Spleen (tissue), 11 donors: ENCODE data around the gene KIAA1217. TPM values are rescaled to one million over a fixed set of nuclear protein-coding genes. Genes with fewer than 3 reads are reported as not detected.

Source experiments
- DNase-seq: peaks from one replicate; pipeline ENCODE4 v3.0.0-alpha.2; 2020
- H3K27ac ChIP-seq, 8 donors: fragments of 200-600 bp; sonication (generic) in 7 of 8; 1 replicate in 4 of 8; 2 replicates in 4 of 8; pipeline versions ENCODE4 v1.5.0 to v1.8.0; 2016 to 2021; ENCODE audit warnings: inconsistent platforms in 4 of 8, mild to moderate bottlenecking in 4 of 8, moderate library complexity in 1 of 8
- H3K27me3 ChIP-seq, 7 donors: fragments of 200-600 bp; sonication (generic) in 6 of 7; replicated peaks in 1 of 7; 1 replicate in 4 of 7; 2 replicates in 3 of 7; pipeline versions ENCODE4 v1.5.0 to v1.8.0; 2016 to 2021; ENCODE audit warnings: inconsistent platforms in 3 of 7, mild to moderate bottlenecking in 1 of 7
- H3K36me3 ChIP-seq, 6 donors: fragments of 200-600 bp; sonication (generic) in 5 of 6; 1 replicate in 4 of 6; 2 replicates in 2 of 6; pipeline versions ENCODE4 v1.5.0 to v1.8.0; 2016 to 2021; ENCODE audit warnings: inconsistent platforms in 2 of 6
- H3K4me1 ChIP-seq, 6 donors: fragments of 200-600 bp; sonication (generic) in 5 of 6; 1 replicate in 3 of 6; 2 replicates in 3 of 6; pipeline versions ENCODE4 v1.5.0 to v1.8.0; 2016 to 2021; ENCODE audit warnings: inconsistent platforms in 3 of 6
- H3K4me3 ChIP-seq, 8 donors: fragments of 200-600 bp; sonication (generic) in 7 of 8; 1 replicate in 4 of 8; 2 replicates in 4 of 8; pipeline versions ENCODE4 v1.5.0 to v1.8.0; 2016 to 2021; ENCODE audit warnings: inconsistent platforms in 4 of 8, mild to moderate bottlenecking in 4 of 8, moderate library complexity in 2 of 8
- H3K9me3 ChIP-seq, 8 donors: fragments of 200-600 bp; sonication (generic) in 7 of 8; 1 replicate in 4 of 8; 2 replicates in 4 of 8; pipeline versions ENCODE4 v1.5.0 to v1.8.0; 2016 to 2021; ENCODE audit warnings: inconsistent platforms in 4 of 8
- POLR2A ChIP-seq, 3 donors: fragments of 450-650 bp; IDR thresholded peaks; one replicate each; pipeline ENCODE4 v1.5.1; 2017; ENCODE audit warnings: antibody characterized with exemption in 3 of 3, mild to moderate bottlenecking in 1 of 3
- POLR2AphosphoS5 ChIP-seq, 3 donors: sonication (generic); formaldehyde crosslinking; IDR thresholded peaks; one replicate each; pipeline ENCODE4 v1.5.1; 2017; ENCODE audit warnings: antibody characterized with exemption in 3 of 3
- WGBS, 5 donors: extraction: QIAGEN DNeasy Blood & Tissue Kit in 3 of 5; methylation state at CpG; one replicate each; pipeline versions ENCODE4 v1.1.5 to v1.1.7; 2013 to 2018; 5-methylcytosine and 5-hydroxymethylcytosine counted together
- intact Hi-C: fragments of 100-400 bp; cut with DNase I; formaldehyde crosslinking; loops from one replicate; pipeline ENCODE4 v1.15.0; 2023; ENCODE audit warnings: low total_unique reads
- polyA plus RNA-seq, 3 donors: library from polyadenylated mRNA; stranded (reverse); fragments of 200-250 nt; gene quantifications; one replicate each; pipeline ENCODE4 v1.2.1, GENCODE V29; 2013
- total RNA-seq, 7 donors: library from RNA; depleted of rRNA in 3 of 7; stranded (reverse); fragments of >200 nt in 3 of 7; fragmentation: NEBNext Ultra II Directional in 4 of 7; extraction: Animal tissue kit (Norgen Biotek cat#: 25700) in 4 of 7; gene quantifications; one replicate each; pipeline versions ENCODE4 v1.1.0 to v1.2.1, GENCODE V29; 2016 to 2021
- TF ChIP-seq, protein P1 (sequence below), 11 experiments: fragments of 200-600 bp in 7 of 11; fragments of 450-650 bp in 4 of 11; sonication (generic) in 4 of 11; IDR thresholded peaks in 8 of 11; conservative IDR thresholded peaks in 3 of 11; 1 replicate in 7 of 11; 2 replicates in 4 of 11; pipeline versions ENCODE4 v1.4.0 to v1.8.0; 2016 to 2021; ENCODE audit warnings: antibody characterized with exemption in 11 of 11, inconsistent platforms in 4 of 11, mild to moderate bottlenecking in 1 of 11
- donor health status: healthy with polysubstance abuse.
- donor health status: DM: no; HTN: no; CAD: no; lungs with moderate emphysema.
- donor health status: DM: no; HTN: no; CAD: no.
- donor health status: Bipolar disorder and iron deficiency.
- donor health status: healthy.
- donor health status: DM: no; HTN: no; CAD: no.
- donor health status: DM: yes; HTN: yes; CAD: no.

KIAA1217 gene
- total and polyA plus RNA-seq, 10 donors: 2.2 to 40.7 (median 21.4) TPM

DNA sequence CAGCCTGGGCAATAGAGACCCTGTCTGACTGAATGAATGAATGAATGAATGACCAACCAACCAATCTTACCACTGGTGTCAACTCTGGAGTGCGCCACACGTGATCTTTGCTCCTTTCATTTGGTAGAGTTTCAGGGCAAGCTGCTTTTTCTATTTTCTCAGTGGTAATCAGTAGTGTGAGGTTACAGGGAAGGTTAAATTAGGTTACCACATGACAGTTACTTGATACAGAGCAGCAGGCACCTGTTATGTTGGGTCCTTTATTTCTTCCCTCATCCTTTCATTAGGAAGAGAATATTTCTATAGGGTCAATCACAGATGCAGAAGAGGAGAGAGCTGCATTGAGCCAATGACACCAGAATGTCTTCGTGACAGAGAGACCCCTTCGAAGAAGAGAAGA is 167.8 kb downstream of the KIAA1217 start:
- TF ChIP-seq POLR2A (IDR thresholded peaks at IDR 0.05) (no peak), POLR2AphosphoS5 (IDR thresholded peaks at IDR 0.05) (no peak)
- TF ChIP-seq, protein P1, sequence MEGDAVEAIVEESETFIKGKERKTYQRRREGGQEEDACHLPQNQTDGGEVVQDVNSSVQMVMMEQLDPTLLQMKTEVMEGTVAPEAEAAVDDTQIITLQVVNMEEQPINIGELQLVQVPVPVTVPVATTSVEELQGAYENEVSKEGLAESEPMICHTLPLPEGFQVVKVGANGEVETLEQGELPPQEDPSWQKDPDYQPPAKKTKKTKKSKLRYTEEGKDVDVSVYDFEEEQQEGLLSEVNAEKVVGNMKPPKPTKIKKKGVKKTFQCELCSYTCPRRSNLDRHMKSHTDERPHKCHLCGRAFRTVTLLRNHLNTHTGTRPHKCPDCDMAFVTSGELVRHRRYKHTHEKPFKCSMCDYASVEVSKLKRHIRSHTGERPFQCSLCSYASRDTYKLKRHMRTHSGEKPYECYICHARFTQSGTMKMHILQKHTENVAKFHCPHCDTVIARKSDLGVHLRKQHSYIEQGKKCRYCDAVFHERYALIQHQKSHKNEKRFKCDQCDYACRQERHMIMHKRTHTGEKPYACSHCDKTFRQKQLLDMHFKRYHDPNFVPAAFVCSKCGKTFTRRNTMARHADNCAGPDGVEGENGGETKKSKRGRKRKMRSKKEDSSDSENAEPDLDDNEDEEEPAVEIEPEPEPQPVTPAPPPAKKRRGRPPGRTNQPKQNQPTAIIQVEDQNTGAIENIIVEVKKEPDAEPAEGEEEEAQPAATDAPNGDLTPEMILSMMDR (IDR thresholded peaks at IDR 0.05 in 8 of 11, conservative IDR thresholded peaks at IDR 0.05 in 3 of 11): no peak
- DNase-seq: no peak
- Histone ChIP-seq H3K4me3 (no peak overlapping the region), H3K4me1 (no peaks in the 10 kb centered on the region), H3K27me3 (no peaks in the 10 kb centered on the region), H3K36me3 (no peaks in the 10 kb centered on the region), H3K27ac (no peak overlapping the region), H3K9me3 (peaks cover 0 to 7% (median 0%) of the 10 kb centered on the region in 8 donors)
- intact Hi-C loops: no loop called here
- 80 to 94% (median 92%) methylated on average over 4 of the region's 4 CpGs for WGBS, 5 donors

DNA sequence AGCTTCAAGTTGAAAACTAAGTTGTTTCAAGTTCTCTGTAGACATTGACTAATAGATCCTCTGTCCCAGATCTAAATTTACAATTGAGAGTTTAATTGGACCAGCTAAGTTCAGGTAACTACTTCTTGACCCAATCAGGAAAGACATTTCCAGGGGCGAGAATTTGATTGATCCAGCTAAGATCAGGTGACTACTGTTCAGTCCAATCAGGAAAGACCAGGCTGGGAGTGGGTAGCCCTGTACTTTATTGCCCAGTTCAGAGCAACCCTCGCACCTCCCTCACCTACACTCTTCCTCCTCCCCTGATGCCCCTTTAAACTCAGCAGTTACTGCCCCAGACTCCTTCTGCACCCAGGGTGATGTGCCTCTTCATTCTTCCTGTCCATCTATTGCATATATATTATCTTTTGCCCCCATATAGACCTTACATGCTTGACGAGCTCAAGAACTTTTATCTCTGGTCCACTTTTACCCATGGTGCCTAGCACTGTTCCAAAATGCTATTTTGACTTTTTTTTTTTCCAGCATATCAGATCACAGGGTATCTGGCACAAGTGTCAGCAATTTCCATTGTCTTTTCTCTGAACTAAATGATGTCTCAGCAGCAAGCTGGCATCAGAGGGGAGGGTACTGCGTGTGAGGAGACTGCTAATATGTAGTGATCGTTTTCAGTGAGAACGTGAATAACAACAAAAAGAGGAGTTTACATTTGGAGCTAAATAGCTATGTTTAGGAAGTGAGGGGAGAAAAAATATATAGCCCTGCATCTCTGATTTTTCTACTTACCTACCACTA is 169.4 kb downstream of the KIAA1217 start:
- Histone ChIP-seq H3K36me3 (no peaks in the 10 kb centered on the region), H3K9me3 (no peaks in the 10 kb centered on the region), H3K4me3 (no peak overlapping the region), H3K27me3 (peaks cover 0 to 3% (median 0%) of the 10 kb centered on the region in 7 donors), H3K27ac (no peak overlapping the region), H3K4me1 (peaks cover 0 to 4% (median 0%) of the 10 kb centered on the region in 6 donors)
- 73 to 90% (median 83%) methylated on average over 6 of the region's 6 CpGs for WGBS, 5 donors
- TF ChIP-seq, protein P1 (IDR thresholded peaks at IDR 0.05 in 8 of 11, conservative IDR thresholded peaks at IDR 0.05 in 3 of 11): no peak
- TF ChIP-seq POLR2A (IDR thresholded peaks at IDR 0.05) (no peak), POLR2AphosphoS5 (IDR thresholded peaks at IDR 0.05) (no peak)
- no peak for DNase-seq
- intact Hi-C loops: no loop called here

DNA sequence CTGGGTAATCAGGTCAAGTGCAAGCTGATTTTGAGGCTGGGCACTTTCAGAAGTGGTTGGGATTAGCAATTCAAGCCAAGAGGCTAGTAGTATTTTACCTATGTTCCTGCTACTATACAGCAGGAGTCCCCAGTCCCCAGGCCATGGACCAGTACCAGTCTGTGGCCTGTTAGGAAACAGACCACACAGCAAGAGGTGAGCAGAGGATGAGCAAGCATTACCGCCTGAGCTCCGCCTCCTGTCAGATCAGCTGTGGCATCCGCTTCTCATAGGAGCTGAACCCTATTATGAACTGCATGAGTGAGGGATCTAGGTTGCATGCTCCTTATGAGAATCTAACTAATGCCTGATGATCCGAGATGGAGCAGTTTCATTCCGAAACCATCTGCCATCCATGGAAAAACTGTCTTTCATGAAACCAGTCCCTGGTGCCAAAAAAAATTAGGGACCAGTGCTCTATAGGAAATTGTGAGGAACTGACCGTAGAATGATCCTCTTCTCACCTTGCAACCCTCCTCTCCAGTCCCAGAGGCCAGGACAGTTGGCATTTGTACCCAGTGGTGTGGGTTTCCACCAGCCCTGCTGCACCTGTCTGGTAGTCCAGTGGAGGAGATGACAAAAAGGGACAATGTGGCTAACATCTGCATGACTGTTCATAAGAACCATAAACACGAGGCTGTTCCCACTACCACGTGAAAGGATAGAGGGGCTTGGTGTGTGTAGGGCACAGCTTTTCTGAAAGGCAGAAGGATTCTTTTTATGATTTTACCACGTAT is 172.5 kb downstream of the KIAA1217 start:
- WGBS, 5 donors: 80 to 85% (median 83%) methylated on average over 9 of the region's 9 CpGs
- Histone ChIP-seq H3K36me3 (no peaks in the 10 kb centered on the region), H3K4me3 (no peak overlapping the region), H3K9me3 (no peaks in the 10 kb centered on the region), H3K27ac (no peak overlapping the region), H3K4me1 (peaks cover 0 to 15% (median 2%) of the 10 kb centered on the region in 6 donors), H3K27me3 (peaks cover 0 to 5% (median 0%) of the 10 kb centered on the region in 7 donors)
- no peak for TF ChIP-seq POLR2AphosphoS5 (IDR thresholded peaks at IDR 0.05)
- TF ChIP-seq, protein P1 (IDR thresholded peaks at IDR 0.05 in 8 of 11, conservative IDR thresholded peaks at IDR 0.05 in 3 of 11): no peak
- TF ChIP-seq POLR2A (IDR thresholded peaks at IDR 0.05): no peak
- DNase-seq: no peak
- intact Hi-C loops: no loop called here

DNA sequence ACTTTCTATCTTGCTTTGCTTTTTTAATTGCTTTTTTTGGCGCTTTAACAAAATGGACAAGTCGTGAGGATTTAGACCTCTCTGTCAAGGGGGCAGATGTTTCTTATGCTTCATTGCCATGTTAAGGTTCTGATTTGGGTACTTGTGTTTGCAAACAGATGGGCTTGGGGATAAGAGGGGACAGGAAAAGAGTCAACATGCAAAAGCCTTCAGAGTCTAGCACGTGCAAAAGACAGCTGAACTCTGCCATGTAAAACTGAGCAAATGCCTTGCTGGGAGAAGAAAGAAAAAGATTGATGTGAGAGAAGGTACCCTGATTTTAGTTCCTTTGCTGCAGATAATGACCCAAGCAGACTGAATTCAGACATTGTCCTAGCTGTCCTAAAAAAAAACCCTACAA is 173.1 kb downstream of the KIAA1217 start:
- DNase-seq: no peak
- Histone ChIP-seq H3K4me3 (no peak overlapping the region), H3K4me1 (peaks cover 0 to 15% (median 2%) of the 10 kb centered on the region in 6 donors), H3K36me3 (no peaks in the 10 kb centered on the region), H3K27ac (no peak overlapping the region), H3K27me3 (peaks cover 0 to 5% (median 0%) of the 10 kb centered on the region in 7 donors), H3K9me3 (no peaks in the 10 kb centered on the region)
- 44 to 59% (median 50%) methylated on average over 3 of the region's 3 CpGs for WGBS, 5 donors
- intact Hi-C loops: no loop called here
- TF ChIP-seq POLR2AphosphoS5 (IDR thresholded peaks at IDR 0.05) (no peak), POLR2A (IDR thresholded peaks at IDR 0.05) (no peak)
- TF ChIP-seq, protein P1 (IDR thresholded peaks at IDR 0.05 in 8 of 11, conservative IDR thresholded peaks at IDR 0.05 in 3 of 11): no peak
